GM12874 (cell line): ENCODE measurements around the gene RMDN3.

ENCODE experiments used
- CTCF ChIP-seq: IDR thresholded peaks from 2 replicates; pipeline ENCODE4 v1.5.1; 2011; ENCODE audit warnings: low read depth, mild to moderate bottlenecking, control low read depth, low read length, moderate library complexity; ENCODE audit not compliant: insufficient read depth

RMDN3 gene

GRCh38 chr15:40766906-40767837, 12.1 kb upstream of the RMDN3 start:
- TF ChIP-seq CTCF: no peak

- no peak for TF ChIP-seq CTCF
These were observed 11.3 kb upstream of the RMDN3 start for GRCh38 chr15:40766194-40766815.

GRCh38 chr15:40764629-40765103, 9.6 kb upstream of the RMDN3 start:
- no peak for TF ChIP-seq CTCF

GRCh38 chr15:40763801-40764628, 9.0 kb upstream of the RMDN3 start, which contains the start of gene GCHFR:
TSS of gene GCHFR (plus strand) at chr15:40764068. CDS start at chr15:40764181, 113 bp downstream.
- peak; percentile 52 for TF ChIP-seq CTCF

- no peak for TF ChIP-seq CTCF
These were observed 8.1 kb upstream of the RMDN3 start for GRCh38 chr15:40762919-40763800.

- TF ChIP-seq CTCF: no peak
These were observed 4.9 kb upstream of the RMDN3 start for GRCh38 chr15:40759961-40760360.
